Body of pancreas (tissue), 4 donors: ENCODE results near the gene LOC101059915.
"Not testable (repeated sequence)": the region's sequence is repeated elsewhere in the genome, so short reads cannot be mapped to it uniquely, and the experiment has no call there.

Experiments used
- ATAC-seq: fragments of 150-250 bp; one replicate; pipeline ENCODE4 v1.9.1; 2016
- DNase-seq, 4 donors: peaks; one replicate each; pipeline ENCODE4 v3.0.0-alpha.2; 2019
- H3K27ac ChIP-seq, 4 donors: fragments of 200-600 bp; sonication (generic); 1 replicate in 3 of 4; 2 replicates in 1 of 4; pipeline versions ENCODE4 v1.5.1 to v1.6.1; 2016 to 2019; ENCODE audit warnings: mild to moderate bottlenecking in 1 of 4, mixed read lengths in 1 of 4, moderate library complexity in 1 of 4
- H3K27me3 ChIP-seq, 2 donors: fragments of 200-600 bp; sonication (generic); one replicate each; pipeline ENCODE4 v1.6.0; 2016; ENCODE audit warnings: mild to moderate bottlenecking in 1 of 2
- H3K36me3 ChIP-seq, 2 donors: fragments of 200-600 bp; sonication (generic); replicated peaks in 1 of 2; 2 replicates each; pipeline ENCODE4 v1.5.1; 2016; ENCODE audit warnings: low read depth in 2 of 2; ENCODE audit not compliant: insufficient read depth in 1 of 2
- H3K4me1 ChIP-seq: fragments of 200-600 bp; sonication (generic); one replicate; pipeline ENCODE4 v1.6.0; 2016
- H3K4me3 ChIP-seq, 2 donors: fragments of 200-600 bp; sonication (generic); 1 replicate in 1 of 2; 2 replicates in 1 of 2; pipeline ENCODE4 v1.5.1; 2016 to 2019
- H3K9me3 ChIP-seq, 3 donors: fragments of 200-600 bp; sonication (generic); 1 replicate in 2 of 3; 2 replicates in 1 of 3; pipeline ENCODE4 v1.5.1; 2016
- POLR2A ChIP-seq, 3 donors: fragments of 450-650 bp; IDR thresholded peaks; one replicate each; pipeline ENCODE4 v1.6.1; 2016; ENCODE audit warnings: antibody characterized with exemption in 3 of 3, mild to moderate bottlenecking in 2 of 3
- WGBS, 2 donors: methylation state at CpG; one replicate each; pipeline ENCODE4 v1.1.5; 2017; 5-methylcytosine and 5-hydroxymethylcytosine counted together
- intact Hi-C: fragments of 100-400 bp; cut with DNase I; formaldehyde crosslinking; loops from one replicate; pipeline ENCODE4 v1.15.1; 2023
- TF ChIP-seq, protein P1 (sequence below), 7 experiments: fragments of 450-650 bp in 4 of 7; fragments of 200-600 bp in 3 of 7; sonication (generic) in 3 of 7; IDR thresholded peaks; one replicate each; pipeline ENCODE4 v1.5.1; 2016 to 2019; ENCODE audit warnings: antibody characterized with exemption in 7 of 7

Gene LOC101059915

DNA sequence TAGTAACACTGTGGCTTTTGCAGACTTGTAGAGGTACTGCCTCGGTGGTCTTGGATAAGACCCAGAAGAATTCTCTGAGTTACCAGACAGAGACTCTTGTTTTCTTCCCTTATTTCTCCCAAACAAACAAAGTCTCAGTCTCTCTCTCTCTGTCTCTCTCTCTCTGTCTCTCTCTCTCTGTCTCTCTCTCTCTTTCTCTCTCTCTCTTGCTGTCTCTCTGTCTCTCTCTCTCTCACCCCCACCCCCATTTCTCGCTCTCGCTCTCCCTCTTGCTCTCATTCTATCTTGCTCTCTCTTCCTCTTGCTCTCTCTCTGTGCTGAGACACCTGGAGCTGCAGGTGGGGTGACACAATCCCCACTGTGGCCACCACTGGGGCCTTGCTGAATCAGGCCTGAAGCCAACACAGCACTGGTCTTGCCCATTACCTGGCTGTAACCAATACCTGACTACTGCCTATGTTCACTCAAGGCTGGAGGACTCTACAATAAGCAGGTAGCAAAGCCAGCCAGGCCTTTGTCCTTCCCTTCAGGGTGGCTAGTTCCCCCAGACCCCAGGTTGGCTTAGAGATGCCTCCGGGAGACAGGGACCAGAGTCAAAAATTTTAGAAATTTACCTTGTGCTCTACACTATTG lies 12.3 kb downstream of the LOC101059915 start:
- DNase-seq: no peak
- Histone ChIP-seq H3K36me3 (no peaks in the 10 kb centered on the region), H3K9me3 (no peaks in the 10 kb centered on the region), H3K27me3 (no peaks in the 10 kb centered on the region), H3K27ac (no peak overlapping the region), H3K4me3 (no peak overlapping the region), H3K4me1 (no peaks in the 10 kb centered on the region)
- TF ChIP-seq, protein P1, sequence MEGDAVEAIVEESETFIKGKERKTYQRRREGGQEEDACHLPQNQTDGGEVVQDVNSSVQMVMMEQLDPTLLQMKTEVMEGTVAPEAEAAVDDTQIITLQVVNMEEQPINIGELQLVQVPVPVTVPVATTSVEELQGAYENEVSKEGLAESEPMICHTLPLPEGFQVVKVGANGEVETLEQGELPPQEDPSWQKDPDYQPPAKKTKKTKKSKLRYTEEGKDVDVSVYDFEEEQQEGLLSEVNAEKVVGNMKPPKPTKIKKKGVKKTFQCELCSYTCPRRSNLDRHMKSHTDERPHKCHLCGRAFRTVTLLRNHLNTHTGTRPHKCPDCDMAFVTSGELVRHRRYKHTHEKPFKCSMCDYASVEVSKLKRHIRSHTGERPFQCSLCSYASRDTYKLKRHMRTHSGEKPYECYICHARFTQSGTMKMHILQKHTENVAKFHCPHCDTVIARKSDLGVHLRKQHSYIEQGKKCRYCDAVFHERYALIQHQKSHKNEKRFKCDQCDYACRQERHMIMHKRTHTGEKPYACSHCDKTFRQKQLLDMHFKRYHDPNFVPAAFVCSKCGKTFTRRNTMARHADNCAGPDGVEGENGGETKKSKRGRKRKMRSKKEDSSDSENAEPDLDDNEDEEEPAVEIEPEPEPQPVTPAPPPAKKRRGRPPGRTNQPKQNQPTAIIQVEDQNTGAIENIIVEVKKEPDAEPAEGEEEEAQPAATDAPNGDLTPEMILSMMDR (IDR thresholded peaks at IDR 0.05): no peak
- TF ChIP-seq POLR2A (IDR thresholded peaks at IDR 0.05): no peak
- no peak for ATAC-seq
- intact Hi-C loops: no loop called here
- WGBS, 2 donors: 91 to 95% methylated on average over 4 of the region's 4 CpGs

DNA sequence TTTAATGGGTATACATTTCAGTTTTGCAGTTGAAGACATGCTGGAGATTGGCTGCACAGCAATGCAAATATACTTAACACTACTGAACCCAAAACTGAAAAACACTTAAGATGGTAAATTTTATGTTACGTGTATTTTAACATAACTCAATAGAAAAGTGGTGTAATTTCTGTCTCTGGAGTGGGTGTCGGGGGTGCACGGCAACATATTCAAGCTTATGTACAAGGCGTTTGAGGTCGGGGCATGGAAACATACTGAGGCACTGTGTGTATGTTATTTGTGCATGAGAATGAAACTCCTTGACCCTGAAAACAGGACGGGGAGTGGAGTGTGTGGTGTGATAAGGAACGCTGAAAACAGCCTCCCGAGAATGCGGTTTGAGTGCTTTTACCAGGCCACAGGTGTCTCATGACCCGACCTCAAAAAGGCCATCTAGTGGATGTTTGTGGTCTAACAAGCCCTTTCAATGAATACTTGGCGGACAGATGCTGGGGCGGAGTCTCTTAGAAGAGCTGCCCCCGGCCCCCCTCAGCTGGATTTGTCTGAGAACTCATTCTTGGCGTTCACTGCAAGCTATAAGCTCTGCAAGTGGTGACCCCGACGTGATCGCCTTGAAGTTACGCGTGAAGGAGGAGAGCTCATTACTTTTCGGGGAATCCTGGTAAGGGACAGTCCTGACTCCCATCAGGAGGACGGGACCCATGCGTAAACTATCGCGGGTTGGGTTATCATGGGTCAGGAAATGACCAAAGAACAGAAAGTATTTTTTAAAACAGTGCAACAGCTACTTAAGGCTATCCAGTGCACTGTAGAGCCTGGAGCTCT lies 29.5 kb downstream of the LOC101059915 start:
- H3K4me1 ChIP-seq, H3K4me3 ChIP-seq, H3K27me3 ChIP-seq, ATAC-seq, intact Hi-C loops, DNase-seq, H3K36me3 ChIP-seq, H3K9me3 ChIP-seq, H3K27ac ChIP-seq: not testable (repeated sequence)
- no CpG with 5 or more reads among the region's 24 CpGs for WGBS, 2 donors

DNA sequence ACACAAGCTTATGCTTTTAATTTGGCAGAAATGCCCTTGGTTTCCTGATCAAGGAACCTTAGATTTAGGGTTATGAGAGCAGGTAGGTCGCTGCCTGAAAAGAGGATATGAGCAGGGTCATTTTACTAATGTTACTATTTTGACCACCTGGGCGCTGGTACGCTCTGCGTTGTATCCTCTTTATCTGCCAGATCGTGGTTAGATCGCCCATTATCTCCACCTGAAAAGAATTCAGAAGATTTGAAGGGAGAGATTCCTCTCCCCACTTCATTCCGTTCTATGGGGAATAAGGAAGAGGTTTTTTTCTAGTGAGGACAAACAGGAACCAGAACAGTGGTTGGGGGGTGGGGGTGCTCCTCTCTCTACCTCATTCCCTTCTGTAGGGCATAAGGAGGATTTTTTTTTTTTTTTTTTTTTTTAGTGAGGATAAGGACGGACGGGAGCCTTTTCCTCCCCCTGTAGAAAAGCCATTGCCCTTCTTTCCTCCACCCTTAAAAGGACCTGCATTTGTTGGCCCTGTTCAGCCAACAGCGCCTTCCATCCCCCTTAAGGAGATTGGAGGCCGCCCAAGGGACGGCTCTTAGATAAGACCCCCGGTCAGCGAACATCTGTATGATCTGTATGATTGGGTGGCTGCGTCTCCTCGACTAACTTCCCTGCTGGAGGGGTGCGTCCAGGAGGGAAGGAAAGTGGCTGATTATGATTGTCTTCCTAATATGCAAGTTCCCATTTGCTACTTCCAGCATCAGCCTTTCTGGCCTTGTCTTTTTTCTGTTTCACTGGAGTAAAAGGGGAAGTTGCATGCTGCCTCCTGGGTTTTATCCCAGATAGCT lies 30.3 kb downstream of the LOC101059915 start:
- DNase-seq, H3K36me3 ChIP-seq, H3K4me1 ChIP-seq, H3K27ac ChIP-seq, H3K27me3 ChIP-seq, H3K4me3 ChIP-seq, ATAC-seq, intact Hi-C loops, H3K9me3 ChIP-seq: not testable (repeated sequence)
- WGBS, 2 donors: no CpG with 5 or more reads among the region's 17 CpGs

DNA sequence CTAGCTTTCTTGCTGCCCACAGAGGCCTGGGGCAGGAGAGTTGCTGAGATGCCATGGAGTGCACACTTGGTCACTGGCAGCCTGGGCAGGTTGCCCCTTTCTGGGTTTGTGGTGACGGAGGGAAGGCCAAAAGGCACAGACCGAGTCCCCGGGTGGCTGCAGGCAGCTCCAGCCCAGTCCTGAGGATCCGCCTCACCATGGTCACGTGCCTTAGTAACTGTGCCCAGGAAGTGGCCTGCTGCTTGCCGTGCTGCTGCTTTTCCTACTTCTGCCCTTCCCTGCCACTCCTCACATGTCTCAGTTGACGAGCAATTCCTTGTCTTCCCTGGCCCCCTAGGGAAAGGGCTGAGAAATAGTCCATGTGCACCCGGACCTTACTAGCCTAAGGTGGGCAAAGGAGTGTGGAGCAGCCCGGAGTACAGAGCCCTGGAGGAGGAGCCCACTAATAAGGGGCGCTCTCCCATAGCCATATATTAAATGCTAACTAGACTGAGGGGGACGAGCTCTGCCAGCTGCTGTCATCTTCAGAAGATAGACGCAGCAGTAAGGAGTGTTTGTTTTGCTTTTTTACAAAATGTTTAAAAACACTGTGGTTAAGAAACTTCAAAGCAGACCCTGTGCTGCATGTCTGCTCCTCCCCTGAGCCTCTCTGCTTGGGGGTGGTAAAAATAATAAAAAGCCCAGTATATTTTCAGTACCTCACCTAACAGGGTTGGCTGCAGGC lies 31.1 kb downstream of the LOC101059915 start:
- WGBS, 2 donors: no CpG with 5 or more reads among the region's 12 CpGs
- H3K9me3 ChIP-seq, intact Hi-C loops, H3K36me3 ChIP-seq, H3K27me3 ChIP-seq, ATAC-seq, DNase-seq, H3K4me1 ChIP-seq, H3K4me3 ChIP-seq, H3K27ac ChIP-seq: not testable (repeated sequence)

DNA sequence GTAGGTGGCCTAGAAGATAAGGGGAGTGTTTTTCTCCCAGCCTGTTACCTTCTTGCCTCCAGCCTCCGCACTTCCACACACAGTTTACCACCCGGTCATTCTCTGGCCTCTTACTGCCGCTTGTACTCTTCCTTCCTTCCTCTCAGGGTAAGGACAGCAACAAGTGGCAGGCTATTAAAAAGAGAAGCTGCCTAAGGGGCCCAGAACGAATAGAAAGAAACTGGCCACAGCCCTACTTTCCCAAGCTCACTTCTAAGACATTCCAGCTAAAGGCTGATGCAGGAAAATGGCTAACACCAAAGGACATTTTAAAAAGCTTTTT lies 31.6 kb downstream of the LOC101059915 start:
- H3K4me3 ChIP-seq, H3K27ac ChIP-seq, H3K9me3 ChIP-seq, ATAC-seq, DNase-seq, H3K27me3 ChIP-seq, H3K36me3 ChIP-seq, H3K4me1 ChIP-seq, intact Hi-C loops: not testable (repeated sequence)
- WGBS, 2 donors: no CpG with 5 or more reads among the region's 4 CpGs

DNA sequence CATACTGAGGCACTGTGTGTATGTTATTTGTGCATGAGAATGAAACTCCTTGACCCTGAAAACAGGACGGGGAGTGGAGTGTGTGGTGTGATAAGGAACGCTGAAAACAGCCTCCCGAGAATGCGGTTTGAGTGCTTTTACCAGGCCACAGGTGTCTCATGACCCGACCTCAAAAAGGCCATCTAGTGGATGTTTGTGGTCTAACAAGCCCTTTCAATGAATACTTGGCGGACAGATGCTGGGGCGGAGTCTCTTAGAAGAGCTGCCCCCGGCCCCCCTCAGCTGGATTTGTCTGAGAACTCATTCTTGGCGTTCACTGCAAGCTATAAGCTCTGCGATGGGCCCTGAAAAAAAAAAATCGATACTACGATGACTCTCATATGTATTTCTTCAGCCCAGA lies 35.5 kb downstream of the LOC101059915 start:
- H3K27ac ChIP-seq, H3K4me1 ChIP-seq, intact Hi-C loops, H3K9me3 ChIP-seq, DNase-seq, H3K36me3 ChIP-seq, ATAC-seq, H3K27me3 ChIP-seq, H3K4me3 ChIP-seq: not testable (repeated sequence)
- no CpG with 5 or more reads among the region's 12 CpGs for WGBS, 2 donors

DNA sequence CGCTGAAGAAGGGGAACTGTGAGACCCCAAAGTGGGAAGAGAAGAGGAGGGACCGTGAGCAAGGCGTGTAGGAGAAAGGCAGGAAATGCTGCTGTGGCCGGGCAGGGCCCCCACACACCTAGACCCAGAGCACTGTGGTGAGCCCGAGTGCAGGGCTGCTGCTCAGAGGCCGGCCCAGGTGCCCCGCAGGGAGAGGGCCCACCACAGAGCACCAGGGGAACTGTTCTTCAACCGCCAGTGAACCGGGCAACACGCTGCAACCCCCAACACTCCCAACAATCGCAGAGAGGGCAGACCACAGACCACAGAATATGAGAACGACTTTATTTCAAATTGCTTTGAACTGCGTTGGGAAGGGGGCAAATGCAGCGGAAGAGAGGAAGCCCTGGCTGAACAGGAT lies 46.7 kb downstream of the LOC101059915 start:
- H3K27ac ChIP-seq, DNase-seq, H3K9me3 ChIP-seq, H3K27me3 ChIP-seq, H3K4me1 ChIP-seq, ATAC-seq, H3K4me3 ChIP-seq, intact Hi-C loops, H3K36me3 ChIP-seq: not testable (repeated sequence)
- no CpG with 5 or more reads among the region's 14 CpGs for WGBS, 2 donors

DNA sequence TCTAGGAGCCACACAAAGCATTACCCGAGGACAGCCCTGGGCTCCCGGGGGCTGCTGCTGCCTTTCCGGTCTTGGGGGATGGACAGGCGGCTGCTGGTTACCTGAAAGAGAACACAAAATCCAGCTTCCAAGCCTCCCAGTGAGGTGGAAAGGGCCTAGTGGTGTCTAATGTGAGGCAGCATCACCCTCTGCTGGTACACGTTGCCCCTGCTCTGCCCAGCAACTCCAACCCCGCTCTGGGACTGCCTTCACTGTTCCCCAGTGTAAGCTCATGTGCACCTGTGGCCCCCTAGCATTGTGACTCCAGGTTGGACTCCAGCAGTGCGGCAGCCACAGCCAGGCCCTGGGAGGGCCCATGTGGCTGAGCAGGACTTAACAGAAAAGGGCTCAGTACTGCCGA lies 48.2 kb downstream of the LOC101059915 start:
- intact Hi-C loops, H3K36me3 ChIP-seq, H3K9me3 ChIP-seq, H3K27me3 ChIP-seq, ATAC-seq, H3K27ac ChIP-seq, H3K4me1 ChIP-seq, DNase-seq, H3K4me3 ChIP-seq: not testable (repeated sequence)
- whole genome bisulfite sequencing, 2 donors: no CpG with 5 or more reads among the region's 8 CpGs

DNA sequence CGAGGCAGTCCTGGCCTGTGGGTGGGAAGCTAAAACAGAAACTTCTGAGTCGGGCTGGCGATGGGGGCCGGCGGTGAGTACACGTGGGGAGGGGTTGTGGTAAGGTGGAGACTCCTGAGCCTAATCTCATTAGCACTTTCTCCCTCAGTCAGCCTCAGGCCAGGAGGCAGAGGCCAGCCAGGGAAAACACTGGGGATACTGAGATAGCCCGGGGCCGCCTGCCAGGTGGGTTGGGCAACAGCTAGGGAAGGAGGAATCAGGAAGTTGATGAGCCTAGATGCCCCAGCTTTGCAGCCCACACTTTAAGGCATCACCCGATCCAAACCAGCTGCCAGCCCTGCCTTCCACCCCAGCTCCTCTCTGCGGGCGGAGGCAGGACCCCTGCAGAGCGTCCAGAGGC lies 49.0 kb downstream of the LOC101059915 start:
- ATAC-seq, H3K27me3 ChIP-seq, H3K27ac ChIP-seq, H3K4me3 ChIP-seq, H3K4me1 ChIP-seq, H3K36me3 ChIP-seq, H3K9me3 ChIP-seq, DNase-seq, intact Hi-C loops: not testable (repeated sequence)
- WGBS, 2 donors: no CpG with 5 or more reads among the region's 12 CpGs

DNA sequence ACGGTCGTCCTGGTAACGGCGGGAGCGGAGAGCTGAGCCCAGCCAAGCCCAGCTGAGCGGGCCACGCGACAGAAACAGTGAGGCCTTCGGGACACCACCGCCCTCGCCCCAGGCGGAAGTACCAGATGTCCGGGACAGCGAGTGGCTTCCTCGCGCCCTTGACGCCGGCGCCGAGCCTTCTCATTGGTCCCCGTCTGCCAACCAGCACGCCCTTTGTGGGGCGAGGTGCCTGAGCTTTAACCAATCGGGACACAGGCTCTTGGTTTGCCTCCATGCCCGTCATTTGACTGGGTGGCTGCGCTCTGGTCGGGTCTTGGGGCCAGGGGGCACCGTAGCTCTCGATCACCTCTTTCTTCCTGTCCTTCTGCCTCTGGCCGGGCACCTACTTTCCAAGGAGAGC lies 50.8 kb downstream of the LOC101059915 start, which contains the start of gene CXorf49:
Gene CXorf49 (minus strand): TSS at position 101 of the 400 bp plus-strand sequence. CDS start 134 bp downstream, outside the sequence.
- no CpG with 5 or more reads among the region's 30 CpGs for WGBS, 2 donors
- H3K4me1 ChIP-seq, DNase-seq, H3K36me3 ChIP-seq, ATAC-seq, H3K4me3 ChIP-seq, H3K9me3 ChIP-seq, H3K27me3 ChIP-seq, intact Hi-C loops, H3K27ac ChIP-seq: not testable (repeated sequence)
